T-cell (primary cell): ENCODE measurements around the gene SLC29A3. TPM values are rescaled to one million over a fixed set of nuclear protein-coding genes. Genes with fewer than 3 reads are reported as not detected.

Experiments
- ATAC-seq, 4 experiments: fragments of 200-7000 bp in 3 of 4; fragments of 150-1000 bp in 1 of 4; cut with Tn5 transposase; replicated peaks in 1 of 4; 1 replicate in 3 of 4; 2 replicates in 1 of 4; pipeline ENCODE4 v1.10.0; 2021; ENCODE audit warnings: moderate library complexity in 3 of 4, mild to moderate bottlenecking in 2 of 4, moderate number of reproducible peaks in 1 of 4
- CTCF ChIA-PET, 2 donors: fragments of 300-600 bp; sonication (Branson Sonifier 250); formaldehyde crosslinking; loops; one replicate each; lab custom pipeline; 2022; ENCODE audit warnings: antibody characterized with exemption in 2 of 2; lab: Charles Lee
- POLR2A ChIA-PET, 2 donors: fragments of 300-600 bp; sonication (Branson Sonifier 250); formaldehyde crosslinking; loops; one replicate each; lab custom pipeline; 2022; ENCODE audit warnings: antibody characterized with exemption in 2 of 2; lab: Charles Lee
- DNase-seq, 35 experiments: peaks; one replicate each; pipeline versions ENCODE4 v3.0.0 to v3.0.0-alpha.2; 2013 to 2023
- H3K27ac ChIP-seq: one replicate; pipeline ENCODE4 v1.5.1; 2013; ENCODE audit warnings: low read length
- H3K27me3 ChIP-seq, 2 experiments: replicated peaks in 1 of 2; 1 replicate in 1 of 2; 2 replicates in 1 of 2; pipeline versions ENCODE4 v1.6.1 to v1.7.0; 2013; ENCODE audit warnings: low read length in 1 of 2, mixed read lengths in 1 of 2; ENCODE audit not compliant: control insufficient read depth in 2 of 2, insufficient read depth in 2 of 2; ENCODE audit errors: extremely low read depth in 1 of 2
- H3K36me3 ChIP-seq, 2 donors: 1 replicate in 1 of 2; 2 replicates in 1 of 2; pipeline versions ENCODE4 v1.6.1 to v1.7.0; 2013; ENCODE audit warnings: low read length in 1 of 2; ENCODE audit not compliant: control insufficient read depth in 2 of 2, insufficient read depth in 1 of 2; ENCODE audit errors: extremely low read depth in 1 of 2
- H3K4me1 ChIP-seq, 2 experiments: 1 replicate in 1 of 2; 2 replicates in 1 of 2; pipeline versions ENCODE4 v1.6.1 to v1.7.0; 2013; ENCODE audit warnings: low read length in 2 of 2, mixed read lengths in 1 of 2; ENCODE audit not compliant: insufficient read depth in 2 of 2, control insufficient read depth in 1 of 2; ENCODE audit errors: extremely low read depth in 1 of 2
- H3K4me3 ChIP-seq, 2 donors: 1 replicate in 1 of 2; 2 replicates in 1 of 2; pipeline versions ENCODE4 v1.5.1 to v1.7.0; 2013; ENCODE audit warnings: mild to moderate bottlenecking in 2 of 2, low read length in 1 of 2, moderate library complexity in 1 of 2; ENCODE audit not compliant: control insufficient read depth in 1 of 2; ENCODE audit errors: extremely low read depth in 1 of 2
- H3K9me3 ChIP-seq: 2 replicates; pipeline ENCODE4 v1.7.0; 2013
- H3K27ac Mint-ChIP-seq, 2 donors: one replicate each; pipeline ENCODE4 v1.8.0; 2020 to 2021; ENCODE audit warnings: mild to moderate bottlenecking in 2 of 2, mixed read lengths in 2 of 2
- H3K27me3 Mint-ChIP-seq, 2 donors: one replicate each; pipeline ENCODE4 v1.8.0; 2021 to 2022; ENCODE audit warnings: mixed read lengths in 2 of 2
- H3K36me3 Mint-ChIP-seq: one replicate; pipeline ENCODE4 v1.8.0; 2021; ENCODE audit warnings: mixed read lengths
- H3K4me1 Mint-ChIP-seq, 3 donors: one replicate each; pipeline ENCODE4 v1.8.0; 2020 to 2022; ENCODE audit warnings: mixed read lengths in 3 of 3, mild to moderate bottlenecking in 1 of 3
- H3K4me3 Mint-ChIP-seq, 3 donors: one replicate each; pipeline ENCODE4 v1.8.0; 2020 to 2022; ENCODE audit warnings: mild to moderate bottlenecking in 3 of 3, mixed read lengths in 3 of 3, moderate library complexity in 3 of 3
- H3K9me3 Mint-ChIP-seq, 3 donors: one replicate each; pipeline ENCODE4 v1.8.0; 2020 to 2022; ENCODE audit warnings: mixed read lengths in 3 of 3
- WGBS: methylation state at CpG from one replicate; pipeline ENCODE4 v1.1.5; 2013; ENCODE audit warnings: missing lambda C conversion rate; ENCODE audit not compliant: insufficient coverage; 5-methylcytosine and 5-hydroxymethylcytosine counted together
- total RNA-seq, 35 experiments: library from RNA in 6 of 35; stranded (reverse) in 6 of 35; fragments of 120-200 nt in 1 of 35; gene quantifications; one replicate each; pipeline versions ENCODE4 v1.2.1 to v1.2.4 and lab custom pipeline; 2013 to 2026

Gene SLC29A3
- total RNA-seq, 5 donors from 2014 or later (not counting 1 experiment from before 2014, with no cell fraction given) = 3.3 to 8.8 (median 6.5) TPM

- ChIA-PET POLR2A (no interaction called here), CTCF (no interaction called here)
- DNase-seq (no peak), ATAC-seq (no peak)
- no CpG with 5 or more reads among the region's 1 CpG for WGBS
- Mint-ChIP-seq H3K27ac (no peak overlapping the region), H3K27me3 (peaks cover 0 to 3% of the 10 kb centered on the region in 2 donors), H3K36me3 (no peaks in the 10 kb centered on the region), H3K4me1 (peaks cover 0 to under 1% (median 0%) of the 10 kb centered on the region in 3 donors), H3K9me3 (no peaks in the 10 kb centered on the region), H3K4me3 (no peak overlapping the region)
- Histone ChIP-seq H3K27ac (no peak overlapping the region), H3K27me3 (peaks cover 0 to 7% of the 10 kb centered on the region in 2 experiments), H3K36me3 (no peaks in the 10 kb centered on the region), H3K9me3 (no peaks in the 10 kb centered on the region), H3K4me3 (no peak overlapping the region), H3K4me1 (peaks cover 0 to 3% of the 10 kb centered on the region in 2 experiments)
These were observed 63.7 kb downstream of the SLC29A3 start for GRCh38 chr10:71382757-71383156.

- H3K27me3 Mint-ChIP-seq = peaks cover 6 to 8% of the 10 kb centered on the region in 2 donors
- peaks cover 0 to 7% of the 10 kb centered on the region in 2 experiments for H3K27me3 ChIP-seq
- H3K27ac Mint-ChIP-seq = no peak overlapping the region
- ChIA-PET POLR2A (no interaction called here), CTCF (interaction anchor here (0.8 to 1.3 kb wide), 2 partner anchors 186 kb away, joined by 3 to 6 read pairs; no protein-coding TSS in a partner anchor)
- H3K4me1 ChIP-seq = peaks cover 0 to 3% of the 10 kb centered on the region in 2 experiments
- no peaks in the 10 kb centered on the region for H3K36me3 Mint-ChIP-seq
- DNase-seq (peak; percentile 25 to 82 (median 61)), ATAC-seq (peak; percentile 77 to 88 (median 80))
- H3K27ac ChIP-seq = no peak overlapping the region
- no peaks in the 10 kb centered on the region for H3K9me3 ChIP-seq
- WGBS = 25% methylated on average over 3 of the region's 10 CpGs
- H3K9me3 Mint-ChIP-seq = no peaks in the 10 kb centered on the region
- no peak overlapping the region for H3K4me3 Mint-ChIP-seq
- H3K4me3 ChIP-seq = no peak overlapping the region
- H3K4me1 Mint-ChIP-seq = no peaks in the 10 kb centered on the region
- no peaks in the 10 kb centered on the region for H3K36me3 ChIP-seq
These were observed 65.1 kb downstream of the SLC29A3 start for GRCh38 chr10:71383972-71384687.

DNA sequence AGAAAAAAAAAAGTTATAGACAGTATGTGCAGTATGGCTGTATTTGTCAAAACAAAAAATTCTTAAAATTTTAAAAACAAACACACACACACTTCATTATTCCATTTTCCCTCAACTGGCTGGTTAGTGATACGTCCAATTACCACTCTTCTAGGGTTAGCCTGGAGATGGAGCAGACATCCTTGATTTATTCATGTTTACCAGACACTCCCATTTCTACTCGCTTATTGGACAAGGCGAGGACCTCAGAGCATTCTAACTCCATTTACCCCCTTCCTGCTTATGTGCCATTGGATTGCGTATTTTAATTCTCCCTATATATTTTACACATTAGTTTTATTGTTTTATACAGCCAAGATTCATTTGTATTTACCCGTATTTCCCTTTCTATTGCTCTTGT is 69.1 kb downstream of the SLC29A3 start:
- Mint-ChIP-seq H3K9me3 (no peaks in the 10 kb centered on the region), H3K27me3 (peaks cover 19 to 23% of the 10 kb centered on the region in 2 donors), H3K36me3 (no peaks in the 10 kb centered on the region), H3K4me1 (no peaks in the 10 kb centered on the region), H3K27ac (no peak overlapping the region), H3K4me3 (no peak overlapping the region)
- Histone ChIP-seq H3K27ac (no peak overlapping the region), H3K27me3 (peaks cover 0 to 37% of the 10 kb centered on the region in 2 experiments), H3K9me3 (no peaks in the 10 kb centered on the region), H3K4me3 (no peak overlapping the region), H3K4me1 (peaks cover 0 to 3% of the 10 kb centered on the region in 2 experiments), H3K36me3 (no peaks in the 10 kb centered on the region)
- CTCF ChIA-PET = interaction anchor here in 1 of 2 donors (0.6 to 0.7 kb wide), 2 partner anchors 84 to 292 kb away, joined by 3 read pairs; no protein-coding TSS in a partner anchor
- WGBS = 75% methylated on average over 1 of the region's 5 CpGs
- POLR2A ChIA-PET = no interaction called here
- ATAC-seq (no peak), DNase-seq (no peak)

- H3K36me3 ChIP-seq = no peaks in the 10 kb centered on the region
- ATAC-seq (no peak), DNase-seq (no peak)
- H3K4me3 ChIP-seq = no peak overlapping the region
- ChIA-PET CTCF (interaction anchor here (0.6 kb wide), 2 partner anchors 84 to 1418 kb away, joined by 3 read pairs; no protein-coding TSS in a partner anchor), POLR2A (no interaction called here)
- 94% methylated on average over 4 of the region's 8 CpGs for WGBS
- H3K4me1 ChIP-seq = peaks cover 0 to 3% of the 10 kb centered on the region in 2 experiments
- H3K27me3 ChIP-seq = peaks cover 0 to 42% of the 10 kb centered on the region in 2 experiments
- no peak overlapping the region for H3K27ac ChIP-seq
- H3K4me1 Mint-ChIP-seq = no peaks in the 10 kb centered on the region
- H3K36me3 Mint-ChIP-seq = no peaks in the 10 kb centered on the region
- no peak overlapping the region for H3K4me3 Mint-ChIP-seq
- no peaks in the 10 kb centered on the region for H3K9me3 Mint-ChIP-seq
- H3K9me3 ChIP-seq = no peaks in the 10 kb centered on the region
- peaks cover 20 to 29% of the 10 kb centered on the region in 2 donors for H3K27me3 Mint-ChIP-seq
- no peak overlapping the region for H3K27ac Mint-ChIP-seq
These were observed 69.7 kb downstream of the SLC29A3 start for GRCh38 chr10:71388583-71389310.

DNA sequence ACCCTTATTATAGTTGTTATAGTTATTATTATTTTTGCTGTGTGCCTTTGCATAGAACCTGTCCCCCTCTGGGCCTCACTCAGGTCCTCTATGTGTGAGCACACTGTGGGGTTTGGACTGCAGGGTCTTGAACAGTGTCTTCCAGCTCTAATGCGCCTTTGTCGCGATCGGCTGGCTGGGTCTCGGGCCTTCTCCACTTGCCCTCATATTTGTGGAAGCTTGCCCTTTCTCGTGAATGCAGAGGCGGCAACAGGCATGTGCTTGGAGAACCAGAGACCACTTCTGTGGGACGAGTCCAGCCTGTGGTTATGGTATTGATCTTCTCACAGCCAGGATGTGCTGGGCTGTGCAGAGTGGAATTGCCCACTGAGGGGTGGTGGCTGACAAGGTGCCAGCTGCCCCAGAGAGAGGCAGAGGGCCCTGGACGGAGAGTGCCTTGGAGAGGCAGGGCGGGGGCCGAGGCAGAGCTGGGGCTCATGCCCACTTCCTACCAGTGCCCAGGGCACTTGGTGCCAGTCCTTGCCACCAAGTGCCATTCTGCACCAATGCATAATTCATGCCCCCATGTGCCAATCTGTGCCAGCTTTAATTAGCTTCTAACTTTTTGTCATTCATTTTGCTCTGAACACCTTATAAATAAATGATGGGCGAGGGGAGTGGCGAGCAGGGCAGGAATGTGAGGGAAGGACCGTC is 70.9 kb downstream of the SLC29A3 start:
- no peaks in the 10 kb centered on the region for H3K36me3 Mint-ChIP-seq
- no peaks in the 10 kb centered on the region for H3K4me1 Mint-ChIP-seq
- WGBS = 85% methylated on average over 12 of the region's 14 CpGs
- H3K27ac Mint-ChIP-seq = no peak overlapping the region
- CTCF ChIA-PET = interaction anchor here in 1 of 2 donors (0.6 kb wide), 1 partner anchor 1419 kb away, joined by 3 read pairs; no protein-coding TSS in a partner anchor
- ATAC-seq (no peak), DNase-seq (no peak)
- no peaks in the 10 kb centered on the region for H3K9me3 Mint-ChIP-seq
- Histone ChIP-seq H3K4me3 (no peak overlapping the region), H3K4me1 (no peaks in the 10 kb centered on the region), H3K9me3 (no peaks in the 10 kb centered on the region), H3K27ac (no peak overlapping the region), H3K27me3 (peaks cover 0 to 43% of the 10 kb centered on the region in 2 experiments), H3K36me3 (no peaks in the 10 kb centered on the region)
- no peak overlapping the region for H3K4me3 Mint-ChIP-seq
- POLR2A ChIA-PET = interaction anchor here in 1 of 2 donors (0.6 kb wide), 1 partner anchor 1302 kb away, joined by 4 read pairs; the partner anchor contains the start of gene MCU
- peaks cover 28 to 40% of the 10 kb centered on the region in 2 donors for H3K27me3 Mint-ChIP-seq

- peaks cover 0 to under 1% (median 0%) of the 10 kb centered on the region in 3 donors for H3K4me1 Mint-ChIP-seq
- Histone ChIP-seq H3K9me3 (no peaks in the 10 kb centered on the region), H3K4me3 (no peak overlapping the region), H3K4me1 (no peaks in the 10 kb centered on the region), H3K36me3 (no peaks in the 10 kb centered on the region), H3K27ac (no peak overlapping the region), H3K27me3 (peaks cover 0 to 47% of the 10 kb centered on the region in 2 experiments)
- DNase-seq (no peak), ATAC-seq (peak in 1 of 4 experiments; percentile 42)
- no peaks in the 10 kb centered on the region for H3K36me3 Mint-ChIP-seq
- H3K9me3 Mint-ChIP-seq = no peaks in the 10 kb centered on the region
- H3K4me3 Mint-ChIP-seq = no peak overlapping the region
- WGBS = 9% methylated on average over 10 of the region's 10 CpGs
- ChIA-PET POLR2A (interaction anchor here in 1 of 2 donors (0.6 kb wide), 1 partner anchor 1301 kb away, joined by 4 read pairs; the partner anchor contains the start of gene MCU), CTCF (interaction anchor here in 1 of 2 donors (0.6 kb wide), 1 partner anchor 418 kb away, joined by 14 read pairs; no protein-coding TSS in a partner anchor)
- peaks cover 33 to 45% of the 10 kb centered on the region in 2 donors for H3K27me3 Mint-ChIP-seq
- H3K27ac Mint-ChIP-seq = no peak overlapping the region
These were observed 71.4 kb downstream of the SLC29A3 start for GRCh38 chr10:71390461-71390835.
